ENCODE measurements around the gene PKHD1.

The PKHD1 gene

GRCh38 chr6:51711876-51712275 lies 375.5 kb downstream of the PKHD1 start:
- Histone ChIP-seq H3K9ac (ENCODE audit: low read length) (no peak overlapping the region), H3K27ac (ENCODE audit: low read depth, low read length, poor library complexity, severe bottlenecking) (no peak overlapping the region), H2AFZ (ENCODE audit: low read length) (no peak overlapping the region)

GRCh38 chr6:51706086-51706485 lies 381.3 kb downstream of the PKHD1 start:
- no peak overlapping the region for H3K4me3 ChIP-seq (ENCODE audit: low read depth, low read length, poor library complexity, severe bottlenecking)
- H3F3A ChIP-seq (ENCODE audit: insufficient read depth, low read length), result no peaks in the 10 kb centered on the region
- no peak overlapping the region for H3K4me2 ChIP-seq (ENCODE audit: low read length)
- H3K9me2 ChIP-seq (ENCODE audit: low read depth, low read length), result no peaks in the 10 kb centered on the region
- H3K9ac ChIP-seq (ENCODE audit: low read length), result no peak overlapping the region
- TF ChIP-seq CTCF (IDR thresholded peaks at IDR 0.05; ENCODE audit: low read length) (no peak), EZH2 (IDR thresholded peaks at IDR 0.05; ENCODE audit: borderline replicate concordance, low read length) (no peak)
- H3K27me3 ChIP-seq (ENCODE audit: insufficient read depth, low read length), result no peaks in the 10 kb centered on the region
- H3K36me3 ChIP-seq (ENCODE audit: insufficient read depth, low read length), result no peaks in the 10 kb centered on the region
- no peak overlapping the region for H2AFZ ChIP-seq (ENCODE audit: low read length)
- no peak overlapping the region for H3K27ac ChIP-seq (ENCODE audit: low read depth, low read length, poor library complexity, severe bottlenecking)
- no peaks in the 10 kb centered on the region for H3K9me3 ChIP-seq (ENCODE audit: low read length)
- H4K20me1 ChIP-seq (ENCODE audit: insufficient read depth, low read length), result no peaks in the 10 kb centered on the region
- no peaks in the 10 kb centered on the region for H3K79me2 ChIP-seq (ENCODE audit: insufficient read depth, low read length)
- H3K4me1 ChIP-seq (ENCODE audit: insufficient read depth, low read length, severe bottlenecking), result no peaks in the 10 kb centered on the region

More at GRCh38 chr6:51711876-51712275, 375.5 kb downstream of the PKHD1 start:
- H3K79me2 ChIP-seq (ENCODE audit: insufficient read depth, low read length), result no peaks in the 10 kb centered on the region
- no peaks in the 10 kb centered on the region for H3F3A ChIP-seq (ENCODE audit: insufficient read depth, low read length)
- TF ChIP-seq EZH2 (IDR thresholded peaks at IDR 0.05; ENCODE audit: borderline replicate concordance, low read length) (no peak), CTCF (IDR thresholded peaks at IDR 0.05; ENCODE audit: low read length) (no peak)
- H3K4me2 ChIP-seq (ENCODE audit: low read length), result no peak overlapping the region
- H3K27me3 ChIP-seq (ENCODE audit: insufficient read depth, low read length), result no peaks in the 10 kb centered on the region
- H3K4me3 ChIP-seq (ENCODE audit: low read depth, low read length, poor library complexity, severe bottlenecking), result no peak overlapping the region
- no peaks in the 10 kb centered on the region for H4K20me1 ChIP-seq (ENCODE audit: insufficient read depth, low read length)
- H3K9me2 ChIP-seq (ENCODE audit: low read depth, low read length), result no peaks in the 10 kb centered on the region
- H3K4me1 ChIP-seq (ENCODE audit: insufficient read depth, low read length, severe bottlenecking), result no peaks in the 10 kb centered on the region
- no peaks in the 10 kb centered on the region for H3K36me3 ChIP-seq (ENCODE audit: insufficient read depth, low read length)
- H3K9me3 ChIP-seq (ENCODE audit: low read length), result no peaks in the 10 kb centered on the region

GRCh38 chr6:51704932-51705540 lies 382.4 kb downstream of the PKHD1 start:
- H3K9ac ChIP-seq (ENCODE audit: low read length), result no peak overlapping the region

More at GRCh38 chr6:51704932-51705540, 382.4 kb downstream of the PKHD1 start:
- Histone ChIP-seq H2AFZ (ENCODE audit: low read length) (no peak overlapping the region), H3K36me3 (ENCODE audit: insufficient read depth, low read length) (no peaks in the 10 kb centered on the region), H3K4me1 (ENCODE audit: insufficient read depth, low read length, severe bottlenecking) (no peaks in the 10 kb centered on the region), H3K27ac (ENCODE audit: low read depth, low read length, poor library complexity, severe bottlenecking) (no peak overlapping the region), H3K79me2 (ENCODE audit: insufficient read depth, low read length) (no peaks in the 10 kb centered on the region), H3K27me3 (ENCODE audit: insufficient read depth, low read length) (no peaks in the 10 kb centered on the region), H4K20me1 (ENCODE audit: insufficient read depth, low read length) (no peaks in the 10 kb centered on the region), H3K4me2 (ENCODE audit: low read length) (no peak overlapping the region), H3K9me2 (ENCODE audit: low read depth, low read length) (no peaks in the 10 kb centered on the region), H3K4me3 (ENCODE audit: low read depth, low read length, poor library complexity, severe bottlenecking) (no peak overlapping the region), H3F3A (ENCODE audit: insufficient read depth, low read length) (no peaks in the 10 kb centered on the region), H3K9me3 (ENCODE audit: low read length) (no peaks in the 10 kb centered on the region)
- TF ChIP-seq EZH2 (IDR thresholded peaks at IDR 0.05; ENCODE audit: borderline replicate concordance, low read length) (no peak), CTCF (IDR thresholded peaks at IDR 0.05; ENCODE audit: low read length) (no peak)

Measured in OCI-LY1 (cell line).